ENCODE measurements around the gene RPS6KB2. TPM values are rescaled to one million over a fixed set of nuclear protein-coding genes. Genes with fewer than 3 reads are reported as not detected.

RPS6KB2 gene
- total RNA-seq, 1 experiment from 2014 or later, result 170 TPM

DNA sequence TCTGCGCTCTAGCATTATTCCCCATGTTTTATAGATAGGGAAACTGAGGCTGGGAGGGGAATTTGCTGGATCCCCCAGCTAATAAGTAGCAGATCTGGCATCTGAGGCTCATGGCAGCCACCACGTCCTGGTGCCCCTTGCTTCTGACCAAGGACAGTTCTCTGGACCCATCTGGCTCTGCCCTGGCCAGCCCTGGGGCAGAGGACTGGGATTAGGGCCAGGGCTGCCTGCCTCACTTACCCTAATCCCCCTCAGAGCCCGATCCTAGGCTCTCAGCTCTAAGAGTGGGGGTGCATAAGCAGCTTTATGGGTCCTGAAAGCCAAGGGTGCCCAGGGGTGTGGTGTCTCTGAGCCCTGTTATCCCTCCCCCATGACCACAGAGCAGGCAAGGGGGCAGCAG, 26.8 kb downstream of the RPS6KB2 start, which contains the start of gene CABP4:
Gene CABP4, plus strand, starts transcription at position 301 of the 400 bp plus-strand sequence. Its CDS starts 70 bp downstream, at position 371.
- Histone ChIP-seq H2AFZ (ENCODE audit: low read length) (no peak within 1 kb of the TSS), H3K36me3 (ENCODE audit: low read depth, low read length) (no peaks in the 10 kb centered on the region), H3F3A (ENCODE audit: low read length, unreplicated experiment) (no peaks in the 10 kb centered on the region), H4K20me1 (ENCODE audit: low read length) (no peaks in the 10 kb centered on the region), H3K9ac (ENCODE audit: low read length) (no peak within 1 kb of the TSS), H3K9me2 (replicated peaks; ENCODE audit: low read length) (no peaks in the 10 kb centered on the region), H3K27ac (ENCODE audit: low read length) (no peak within 1 kb of the TSS), H3K4me3 (ENCODE audit: low read length) (no peak within 1 kb of the TSS), H3K4me1 (ENCODE audit: insufficient read depth, low read length) (no peaks in the 10 kb centered on the region), H3K27me3 (ENCODE audit: low read length) (no peaks in the 10 kb centered on the region), H3K79me2 (ENCODE audit: low read length) (no peaks in the 10 kb centered on the region), H3K4me2 (ENCODE audit: low read length) (no peak within 1 kb of the TSS), H3K9me3 (ENCODE audit: low read length) (no peaks in the 10 kb centered on the region)
- POLR2A ChIA-PET (ENCODE audit: unreplicated experiment), result no interaction called here
- DNase-seq (no peak), ATAC-seq (no peak)
- TF ChIP-seq, protein P1, sequence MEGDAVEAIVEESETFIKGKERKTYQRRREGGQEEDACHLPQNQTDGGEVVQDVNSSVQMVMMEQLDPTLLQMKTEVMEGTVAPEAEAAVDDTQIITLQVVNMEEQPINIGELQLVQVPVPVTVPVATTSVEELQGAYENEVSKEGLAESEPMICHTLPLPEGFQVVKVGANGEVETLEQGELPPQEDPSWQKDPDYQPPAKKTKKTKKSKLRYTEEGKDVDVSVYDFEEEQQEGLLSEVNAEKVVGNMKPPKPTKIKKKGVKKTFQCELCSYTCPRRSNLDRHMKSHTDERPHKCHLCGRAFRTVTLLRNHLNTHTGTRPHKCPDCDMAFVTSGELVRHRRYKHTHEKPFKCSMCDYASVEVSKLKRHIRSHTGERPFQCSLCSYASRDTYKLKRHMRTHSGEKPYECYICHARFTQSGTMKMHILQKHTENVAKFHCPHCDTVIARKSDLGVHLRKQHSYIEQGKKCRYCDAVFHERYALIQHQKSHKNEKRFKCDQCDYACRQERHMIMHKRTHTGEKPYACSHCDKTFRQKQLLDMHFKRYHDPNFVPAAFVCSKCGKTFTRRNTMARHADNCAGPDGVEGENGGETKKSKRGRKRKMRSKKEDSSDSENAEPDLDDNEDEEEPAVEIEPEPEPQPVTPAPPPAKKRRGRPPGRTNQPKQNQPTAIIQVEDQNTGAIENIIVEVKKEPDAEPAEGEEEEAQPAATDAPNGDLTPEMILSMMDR (conservative IDR thresholded peaks at IDR 0.05; ENCODE audit: low read depth, low read length), result no peak
- TF ChIP-seq EZH2 (IDR thresholded peaks at IDR 0.05; ENCODE audit: low read length, unreplicated experiment) (no peak), EZH2phosphoT487 (IDR thresholded peaks at IDR 0.05; ENCODE audit: borderline replicate concordance, low read length) (no peak)
- no TSS peak for BruUV-seq (replicated peaks)
- intact Hi-C loops (cut with micrococcal nuclease), result no loop called here
- CTCF ChIA-PET, result no interaction called here

DNA sequence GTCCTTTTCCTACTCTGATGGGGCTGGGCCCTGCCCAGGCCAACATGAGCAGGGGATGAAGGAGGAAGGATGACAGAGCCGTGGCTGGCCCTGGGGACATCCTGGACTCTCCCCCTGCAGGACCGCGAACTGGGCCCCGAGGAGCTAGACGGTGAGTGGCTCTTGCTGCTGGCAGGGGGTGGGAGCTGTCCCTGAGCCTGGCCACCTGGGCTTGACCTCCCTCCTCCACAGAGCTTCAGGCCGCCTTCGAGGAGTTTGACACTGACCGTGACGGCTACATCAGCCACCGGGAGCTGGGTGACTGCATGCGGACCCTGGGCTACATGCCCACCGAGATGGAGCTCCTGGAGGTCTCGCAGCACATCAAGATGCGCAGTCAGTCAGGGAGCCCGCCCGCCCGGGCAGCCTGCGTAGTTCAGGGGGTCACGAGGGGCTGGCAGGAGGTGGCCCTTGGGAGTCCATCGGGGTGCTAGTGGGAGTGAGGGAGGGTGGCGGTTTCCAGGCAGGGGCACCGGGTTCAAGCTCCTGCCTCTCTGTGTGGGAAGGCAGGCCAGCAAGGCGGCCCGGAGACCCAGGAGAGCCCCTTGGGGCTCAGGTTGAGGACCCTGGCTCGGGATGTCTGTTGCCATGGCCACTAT, 27.9 kb downstream of the RPS6KB2 start:
- H3K9me2 ChIP-seq (replicated peaks; ENCODE audit: low read length), result no peaks in the 10 kb centered on the region
- no peak overlapping the region for H3K4me2 ChIP-seq (ENCODE audit: low read length)
- H3K4me3 ChIP-seq (ENCODE audit: low read length), result no peak overlapping the region
- no peaks in the 10 kb centered on the region for H3K79me2 ChIP-seq (ENCODE audit: low read length)
- no peaks in the 10 kb centered on the region for H3K4me1 ChIP-seq (ENCODE audit: insufficient read depth, low read length)
- H3K9ac ChIP-seq (ENCODE audit: low read length), result no peak overlapping the region
- no peaks in the 10 kb centered on the region for H4K20me1 ChIP-seq (ENCODE audit: low read length)
- POLR2A ChIA-PET (ENCODE audit: unreplicated experiment), result interaction anchor here (0.6 kb wide), 1 partner anchor 55 kb away, joined by 3 read pairs; the partner anchor contains the start of gene PPP1CA
- DNase-seq (no peak), ATAC-seq (no peak)
- H3K27me3 ChIP-seq (ENCODE audit: low read length), result no peaks in the 10 kb centered on the region
- H3K27ac ChIP-seq (ENCODE audit: low read length), result no peak overlapping the region
- TF ChIP-seq, protein P1 (conservative IDR thresholded peaks at IDR 0.05; ENCODE audit: low read depth, low read length), result no peak
- TF ChIP-seq EZH2 (IDR thresholded peaks at IDR 0.05; ENCODE audit: low read length, unreplicated experiment) (no peak), EZH2phosphoT487 (IDR thresholded peaks at IDR 0.05; ENCODE audit: borderline replicate concordance, low read length) (no peak)
- no peaks in the 10 kb centered on the region for H3F3A ChIP-seq (ENCODE audit: low read length, unreplicated experiment)
- intact Hi-C loops (cut with micrococcal nuclease), result no loop called here
- H2AFZ ChIP-seq (ENCODE audit: low read length), result no peak overlapping the region
- no peaks in the 10 kb centered on the region for H3K9me3 ChIP-seq (ENCODE audit: low read length)
- CTCF ChIA-PET, result no interaction called here
- H3K36me3 ChIP-seq (ENCODE audit: low read depth, low read length), result no peaks in the 10 kb centered on the region
- no TSS peak for BruUV-seq (replicated peaks)

DNA sequence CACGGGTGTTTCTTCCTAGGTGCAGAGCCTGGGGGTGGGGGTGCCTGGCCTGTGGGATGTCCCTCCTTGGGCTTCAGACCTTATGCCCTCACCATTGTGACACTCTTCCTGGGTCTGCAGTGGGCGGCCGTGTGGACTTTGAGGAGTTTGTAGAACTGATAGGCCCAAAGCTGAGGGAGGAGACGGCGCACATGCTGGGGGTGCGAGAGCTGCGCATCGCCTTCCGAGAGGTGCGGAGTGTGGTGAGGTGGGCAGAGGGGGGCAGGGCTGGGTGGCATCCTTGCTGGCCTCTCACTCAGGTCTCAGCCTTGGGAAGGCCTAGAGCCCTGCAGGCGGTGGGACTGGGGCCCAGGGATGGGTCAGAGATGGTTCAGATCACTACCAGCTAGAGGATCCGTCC, 29.2 kb downstream of the RPS6KB2 start:
- Histone ChIP-seq H3K27me3 (ENCODE audit: low read length) (no peaks in the 10 kb centered on the region), H3F3A (ENCODE audit: low read length, unreplicated experiment) (no peaks in the 10 kb centered on the region), H3K27ac (ENCODE audit: low read length) (no peak overlapping the region), H4K20me1 (ENCODE audit: low read length) (no peaks in the 10 kb centered on the region), H3K4me2 (ENCODE audit: low read length) (no peak overlapping the region), H2AFZ (ENCODE audit: low read length) (no peak overlapping the region), H3K4me1 (ENCODE audit: insufficient read depth, low read length) (no peaks in the 10 kb centered on the region), H3K9me3 (ENCODE audit: low read length) (no peaks in the 10 kb centered on the region), H3K9ac (ENCODE audit: low read length) (no peak overlapping the region), H3K36me3 (ENCODE audit: low read depth, low read length) (no peaks in the 10 kb centered on the region), H3K4me3 (ENCODE audit: low read length) (no peak overlapping the region), H3K9me2 (replicated peaks; ENCODE audit: low read length) (no peaks in the 10 kb centered on the region), H3K79me2 (ENCODE audit: low read length) (no peaks in the 10 kb centered on the region)
- no TSS peak for BruUV-seq (replicated peaks)
- ATAC-seq (no peak), DNase-seq (no peak)
- intact Hi-C loops (cut with micrococcal nuclease), result no loop called here
- CTCF ChIA-PET, result no interaction called here
- POLR2A ChIA-PET (ENCODE audit: unreplicated experiment), result no interaction called here
- TF ChIP-seq EZH2 (IDR thresholded peaks at IDR 0.05; ENCODE audit: low read length, unreplicated experiment), result no peak
- TF ChIP-seq, protein P1 (conservative IDR thresholded peaks at IDR 0.05; ENCODE audit: low read depth, low read length), result no peak
- no peak for TF ChIP-seq EZH2phosphoT487 (IDR thresholded peaks at IDR 0.05; ENCODE audit: borderline replicate concordance, low read length)

Measured in PC-3 (cell line).